Subcutaneous adipose tissue (tissue), 4 donors: ENCODE results near the gene DUOX2. TPM values are rescaled to one million over a fixed set of nuclear protein-coding genes. Genes with fewer than 3 reads are reported as not detected.

ENCODE experiments used
- CTCF ChIP-seq: fragments of 450-650 bp; IDR thresholded peaks from one replicate; pipeline ENCODE4 v1.5.1; 2016; ENCODE audit warnings: low read depth, mild to moderate bottlenecking, control low read depth, antibody characterized with exemption, moderate library complexity
- total RNA-seq, 4 donors: library from RNA; depleted of rRNA; stranded (reverse); fragments of >200 nt; gene quantifications; one replicate each; pipeline ENCODE4 v1.1.0, GENCODE V29; 2016

DUOX2 gene
- total RNA-seq, 4 donors from 2014 or later, result under 0.01 to 0.22 (median under 0.01) TPM; not detected in 1

DNA sequence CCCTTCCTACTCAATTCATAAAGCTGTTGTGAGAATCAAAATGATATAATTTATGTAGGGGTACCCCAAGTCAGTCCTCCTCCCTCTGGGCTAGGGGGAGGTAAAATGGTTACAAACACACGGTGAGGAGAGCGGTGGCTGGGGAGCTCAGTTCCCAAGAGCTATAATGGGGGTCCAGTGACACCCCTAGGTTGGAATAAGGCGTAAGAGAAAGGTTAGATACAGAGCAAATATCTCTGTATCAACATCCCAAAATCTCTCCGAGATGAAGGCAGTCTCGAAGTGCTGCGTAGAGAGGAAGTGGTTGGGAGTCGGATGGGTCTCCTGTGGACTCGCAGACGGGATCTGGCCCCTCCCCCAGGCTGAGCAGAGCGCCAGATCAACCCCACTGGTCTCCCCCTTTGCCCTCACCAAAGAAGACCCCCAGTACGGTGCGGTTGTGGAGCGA is 1.8 kb downstream of the DUOX2 start:
- TF ChIP-seq CTCF, result no peak

DNA sequence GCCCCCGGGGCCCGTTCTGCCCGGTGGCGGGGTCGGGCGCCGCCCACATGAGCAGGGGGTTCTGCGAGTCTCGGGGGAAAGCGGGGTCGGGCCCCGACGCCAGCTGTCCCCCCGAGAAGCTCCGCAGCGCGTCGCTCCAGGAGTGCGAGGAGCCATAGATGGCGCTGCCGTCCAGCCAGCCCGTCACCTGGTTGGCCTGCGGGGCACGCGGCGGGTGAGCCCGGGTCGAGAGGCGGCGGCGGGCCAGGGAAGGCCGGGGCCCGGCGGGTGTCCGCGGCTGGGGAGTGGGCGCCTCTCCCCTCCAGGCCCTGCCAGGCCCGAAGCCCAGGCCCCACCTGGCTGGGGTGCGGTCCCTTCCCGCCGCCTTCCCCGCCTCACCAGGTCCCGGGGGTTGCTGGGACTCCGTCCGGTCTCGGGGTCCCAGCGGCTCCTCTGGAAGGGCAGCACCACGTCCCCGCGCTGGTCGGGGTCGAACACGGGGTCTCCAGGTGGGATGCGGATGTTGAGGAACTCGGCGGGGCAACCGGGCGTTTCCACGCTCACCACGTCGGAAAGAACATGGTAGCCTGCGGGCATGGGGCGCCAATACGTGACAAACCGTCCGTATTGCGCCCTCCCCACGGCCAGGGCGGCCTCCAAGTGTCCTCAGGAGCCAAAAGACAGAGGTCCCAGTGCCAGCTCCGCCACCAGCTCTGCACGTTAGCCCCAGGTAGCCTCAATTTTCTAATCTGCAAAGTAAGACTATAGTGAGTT is 2.4 kb downstream of the DUOX2 start:
- no peak for TF ChIP-seq CTCF

DNA sequence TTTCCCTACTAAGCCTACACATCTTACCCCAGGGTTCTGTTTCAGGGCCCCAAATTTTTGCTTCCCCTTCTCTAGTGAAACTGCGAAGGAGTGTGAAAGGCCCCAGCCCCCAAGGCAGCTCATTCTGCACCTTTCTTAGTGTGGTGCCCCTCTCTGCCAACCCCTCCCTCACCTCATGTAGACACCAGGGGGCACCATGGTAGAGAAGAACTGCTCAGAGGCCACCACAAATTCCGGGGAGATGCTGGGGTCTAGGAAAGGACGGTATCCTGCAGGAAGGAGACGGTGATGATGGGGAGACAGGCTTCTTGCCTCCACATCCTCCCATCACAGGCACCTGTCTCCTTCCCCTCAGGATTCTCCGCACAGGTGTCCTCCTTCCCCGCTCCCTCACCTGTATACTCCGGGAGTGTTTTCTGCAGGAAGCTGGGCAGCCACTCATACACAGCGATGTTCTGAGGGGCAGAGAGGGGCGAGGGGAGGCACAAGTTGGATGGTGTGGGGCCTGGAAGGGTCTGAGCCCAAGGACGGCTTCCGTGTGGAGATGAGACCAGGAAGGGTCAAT is 3.6 kb downstream of the DUOX2 start:
- TF ChIP-seq CTCF, result no peak

- TF ChIP-seq CTCF, result no peak
These were observed 5.9 kb downstream of the DUOX2 start for GRCh38 chr15:45107941-45108630.

DNA sequence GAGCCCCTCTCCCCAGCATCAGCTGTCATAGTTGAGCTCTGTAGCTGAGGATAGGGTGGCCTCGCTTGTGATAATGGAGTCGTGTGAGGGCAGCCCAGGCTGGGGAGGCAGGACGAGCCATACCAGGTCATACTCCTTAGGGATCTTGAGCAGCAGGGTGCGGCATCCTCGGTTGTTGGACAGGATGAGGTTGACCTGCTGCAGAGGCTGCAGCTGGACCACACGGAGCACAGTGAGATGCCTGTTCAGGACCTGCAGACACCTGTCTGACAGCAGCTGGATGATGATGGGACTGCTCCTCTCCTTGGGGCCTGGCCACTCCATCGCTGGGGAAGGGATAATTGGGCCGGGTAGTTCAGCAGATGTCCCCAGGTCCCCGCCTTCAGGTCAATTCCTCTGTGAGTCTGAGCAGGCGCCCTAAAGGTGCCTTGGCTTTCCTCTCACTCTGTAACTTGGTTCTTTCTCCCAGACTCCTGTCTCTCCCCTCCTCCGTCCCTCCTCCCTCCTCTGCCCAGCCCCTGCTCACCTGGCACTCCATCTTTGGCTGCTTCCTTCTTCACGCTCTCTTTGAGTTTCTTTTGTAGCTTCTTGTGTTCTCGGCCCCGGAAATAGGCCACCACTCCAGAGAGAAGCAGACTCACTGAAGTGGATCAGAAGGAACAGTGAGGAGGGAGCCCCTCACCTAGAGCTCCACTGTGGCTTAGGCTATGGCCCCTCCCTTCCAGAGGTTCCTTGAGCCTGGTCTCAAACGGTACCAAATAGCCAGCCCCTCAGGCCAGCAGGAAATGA is 7.8 kb downstream of the DUOX2 start:
- TF ChIP-seq CTCF, result no peak

- TF ChIP-seq CTCF, result no peak
These were observed 8.4 kb downstream of the DUOX2 start for GRCh38 chr15:45105586-45105985.
